Stimulated activated effector memory CD8-positive, alpha-beta T cell treated with anti-CD3 and anti-CD28 coated beads, Interleukin-12 subunit alpha, Interleukin-12 subunit beta, amount 100 ng/mL, for 72 hours (primary cell): ENCODE results near the gene LAMC3.
"Not testable (repeated sequence)": the region's sequence is repeated elsewhere in the genome, so short reads cannot be mapped to it uniquely, and the experiment has no call there.

ENCODE experiments used
- ATAC-seq: fragments of 150-1000 bp; cut with Tn5 transposase; 2 replicates; pipeline ENCODE4 v1.10.0; 2021
- DNase-seq, 2 donors: peaks; one replicate each; pipeline ENCODE4 v3.0.0; 2021 to 2022; ENCODE audit warnings: low spot score in 2 of 2
- H3K27ac Mint-ChIP-seq: one replicate; pipeline ENCODE4 v1.8.0; 2022; ENCODE audit warnings: mild to moderate bottlenecking, mixed read lengths
- H3K36me3 Mint-ChIP-seq: one replicate; pipeline ENCODE4 v1.8.0; 2022; ENCODE audit warnings: mild to moderate bottlenecking, mixed read lengths
- H3K4me1 Mint-ChIP-seq: one replicate; pipeline ENCODE4 v1.8.0; 2022; ENCODE audit warnings: mixed read lengths
- H3K4me3 Mint-ChIP-seq: one replicate; pipeline ENCODE4 v1.8.0; 2022; ENCODE audit warnings: mild to moderate bottlenecking, mixed read lengths
- H3K9me3 Mint-ChIP-seq: one replicate; pipeline ENCODE4 v1.8.0; 2022; ENCODE audit warnings: mixed read lengths

The LAMC3 gene

DNA sequence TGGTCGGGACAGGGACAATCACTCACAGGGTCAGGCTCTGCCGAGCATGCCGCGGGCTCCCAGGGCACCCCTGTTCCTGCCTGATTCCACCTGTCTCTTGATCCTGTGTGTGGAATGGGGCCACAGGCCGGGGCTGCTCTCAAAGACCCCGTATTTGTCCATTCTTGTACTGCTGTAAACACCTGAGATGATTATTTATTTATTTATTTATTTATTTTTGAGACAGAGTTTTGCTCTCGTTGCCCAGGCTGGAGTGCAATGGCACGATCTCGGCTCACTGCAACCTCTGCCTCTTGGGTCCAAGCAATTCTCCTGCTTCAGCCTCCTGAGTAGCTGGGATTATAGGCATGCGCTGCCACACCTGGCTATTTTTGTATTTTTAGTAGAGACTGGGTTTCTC lies 25.8 kb downstream of the LAMC3 start:
- H3K4me3 Mint-ChIP-seq, H3K27ac Mint-ChIP-seq, H3K36me3 Mint-ChIP-seq, DNase-seq, H3K9me3 Mint-ChIP-seq, H3K4me1 Mint-ChIP-seq, ATAC-seq: not testable (repeated sequence)

GRCh38 chr9:131035548-131035947 lies 26.6 kb downstream of the LAMC3 start:
- Mint-ChIP-seq H3K36me3 (peaks cover 4% of the 10 kb centered on the region), H3K4me1 (no peaks in the 10 kb centered on the region), H3K27ac (no peak overlapping the region), H3K4me3 (no peak overlapping the region), H3K9me3 (no peaks in the 10 kb centered on the region)
- ATAC-seq = no peak
- DNase-seq = no peak

GRCh38 chr9:131036071-131036470 lies 27.1 kb downstream of the LAMC3 start:
- no peak for ATAC-seq
- Mint-ChIP-seq H3K4me3 (no peak overlapping the region), H3K9me3 (no peaks in the 10 kb centered on the region), H3K27ac (no peak overlapping the region), H3K36me3 (peaks cover 4% of the 10 kb centered on the region), H3K4me1 (no peaks in the 10 kb centered on the region)
- DNase-seq = no peak

GRCh38 chr9:131036529-131037334 lies 27.8 kb downstream of the LAMC3 start:
- H3K27ac Mint-ChIP-seq = no peak overlapping the region

GRCh38 chr9:131037335-131038255 lies 28.6 kb downstream of the LAMC3 start:
- H3K27ac Mint-ChIP-seq = no peak overlapping the region
- no peaks in the 10 kb centered on the region for H3K4me1 Mint-ChIP-seq
- DNase-seq (no peak), ATAC-seq (no peak)
- H3K36me3 Mint-ChIP-seq = peaks cover 4% of the 10 kb centered on the region
- H3K9me3 Mint-ChIP-seq = no peaks in the 10 kb centered on the region
- H3K4me3 Mint-ChIP-seq = no peak overlapping the region

More at GRCh38 chr9:131036529-131037334, 27.8 kb downstream of the LAMC3 start:
- ATAC-seq (no peak), DNase-seq (no peak)
- no peak overlapping the region for H3K4me3 Mint-ChIP-seq
- H3K4me1 Mint-ChIP-seq = no peaks in the 10 kb centered on the region
- peaks cover 4% of the 10 kb centered on the region for H3K36me3 Mint-ChIP-seq
- no peaks in the 10 kb centered on the region for H3K9me3 Mint-ChIP-seq

GRCh38 chr9:131038256-131039128 lies 29.5 kb downstream of the LAMC3 start:
- ATAC-seq = no peak
- Mint-ChIP-seq H3K4me1 (no peaks in the 10 kb centered on the region), H3K4me3 (no peak overlapping the region), H3K36me3 (peaks cover 4% of the 10 kb centered on the region), H3K9me3 (no peaks in the 10 kb centered on the region), H3K27ac (no peak overlapping the region)
- DNase-seq = no peak

DNA sequence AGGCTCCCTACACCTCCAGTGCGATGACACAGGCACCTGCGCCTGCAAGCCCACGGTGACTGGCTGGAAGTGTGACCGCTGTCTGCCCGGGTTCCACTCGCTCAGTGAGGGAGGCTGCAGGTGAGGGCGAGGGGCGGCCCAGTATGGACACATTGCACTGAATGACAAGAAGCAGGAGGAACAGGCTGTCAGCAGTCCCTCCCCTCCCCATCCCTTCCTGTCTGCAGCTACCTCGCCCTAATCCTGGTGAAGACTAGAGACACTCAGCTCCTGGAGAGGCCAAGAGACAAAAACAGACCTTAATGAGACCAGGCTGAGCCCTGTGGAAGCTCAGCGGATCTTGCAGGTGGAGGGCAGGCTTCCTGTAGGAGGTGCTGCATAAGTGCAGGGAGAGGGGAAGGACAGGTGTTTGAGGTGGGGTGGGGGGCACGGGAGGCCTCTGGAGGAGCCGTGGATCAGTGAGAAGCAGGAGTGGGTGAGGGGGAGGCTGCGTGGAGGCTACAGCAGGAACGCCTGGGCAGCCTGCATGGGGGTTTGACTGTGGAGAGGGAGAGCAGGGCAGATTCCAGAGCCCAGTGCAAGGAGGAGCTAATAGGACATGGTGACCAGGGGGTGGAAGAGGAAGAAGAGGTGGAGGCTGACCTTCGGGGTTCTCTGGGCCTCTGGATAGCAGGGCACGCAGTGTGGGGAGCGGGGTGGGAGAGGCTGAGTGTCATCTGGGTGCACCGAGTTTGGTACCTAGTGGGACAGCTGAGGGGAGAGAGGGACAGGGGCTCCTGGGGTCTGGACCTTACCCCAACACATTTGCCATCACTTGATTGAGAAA lies 30.4 kb downstream of the LAMC3 start:
- Mint-ChIP-seq H3K9me3 (no peaks in the 10 kb centered on the region), H3K36me3 (peaks cover 4% of the 10 kb centered on the region), H3K4me1 (no peaks in the 10 kb centered on the region), H3K4me3 (no peak overlapping the region), H3K27ac (no peak overlapping the region)
- DNase-seq = no peak
- ATAC-seq = no peak

GRCh38 chr9:131042666-131043065 lies 33.7 kb downstream of the LAMC3 start:
- Mint-ChIP-seq H3K36me3 (peaks cover 4% of the 10 kb centered on the region), H3K4me3 (no peak overlapping the region), H3K27ac (no peak overlapping the region), H3K4me1 (no peaks in the 10 kb centered on the region), H3K9me3 (no peaks in the 10 kb centered on the region)
- no peak for DNase-seq
- ATAC-seq = no peak

DNA sequence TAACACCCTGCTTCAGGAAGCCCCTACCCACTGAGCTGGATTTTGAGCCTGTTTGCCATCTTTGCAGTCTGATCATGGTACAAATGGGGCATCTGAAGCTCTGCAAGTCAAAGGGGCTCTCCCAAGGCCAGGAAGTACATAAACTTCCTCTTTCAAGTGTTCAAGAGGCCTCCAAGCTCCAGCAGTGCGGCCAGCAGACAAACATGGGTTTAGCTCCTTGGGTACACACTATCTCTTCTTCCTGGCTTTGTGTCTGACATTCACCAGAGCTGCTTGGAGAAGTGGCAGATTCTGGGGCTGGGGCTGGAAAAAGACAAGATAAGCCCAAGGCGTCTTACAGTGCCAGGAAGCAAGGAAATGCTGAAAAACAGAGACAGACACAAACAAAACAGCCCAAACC lies 34.1 kb downstream of the LAMC3 start:
- Mint-ChIP-seq H3K4me1 (no peaks in the 10 kb centered on the region), H3K9me3 (no peaks in the 10 kb centered on the region), H3K4me3 (no peak overlapping the region), H3K36me3 (peaks cover 4% of the 10 kb centered on the region), H3K27ac (no peak overlapping the region)
- DNase-seq (no peak), ATAC-seq (no peak)

DNA sequence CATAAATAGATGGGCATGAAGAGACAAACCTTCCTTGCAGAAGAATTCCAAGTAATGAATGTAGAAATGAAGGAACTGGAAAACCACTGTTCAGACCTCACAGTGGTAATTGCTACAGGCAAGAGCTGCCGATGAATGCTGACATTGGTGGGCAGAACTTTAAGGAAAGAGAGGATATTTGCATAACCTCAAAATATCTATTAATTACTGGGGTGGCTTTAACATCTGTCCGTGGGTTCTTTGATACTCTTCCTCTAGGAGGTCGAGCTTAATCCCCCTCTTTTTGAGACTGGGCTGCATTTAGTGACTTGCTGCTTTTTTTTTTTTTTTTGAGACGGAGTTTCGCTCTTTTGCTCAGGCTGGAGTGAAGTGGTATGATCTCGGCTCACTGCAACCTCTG lies 34.7 kb downstream of the LAMC3 start:
- DNase-seq (no peak), ATAC-seq (no peak)
- no peaks in the 10 kb centered on the region for H3K9me3 Mint-ChIP-seq
- H3K36me3 Mint-ChIP-seq = peaks cover 4% of the 10 kb centered on the region
- H3K4me3 Mint-ChIP-seq = no peak overlapping the region
- no peaks in the 10 kb centered on the region for H3K4me1 Mint-ChIP-seq
- H3K27ac Mint-ChIP-seq = no peak overlapping the region

GRCh38 chr9:131045300-131046092 lies 36.5 kb downstream of the LAMC3 start:
- Mint-ChIP-seq H3K4me3 (no peak overlapping the region), H3K36me3 (no peaks in the 10 kb centered on the region), H3K4me1 (no peaks in the 10 kb centered on the region), H3K27ac (no peak overlapping the region), H3K9me3 (no peaks in the 10 kb centered on the region)
- DNase-seq (no peak), ATAC-seq (no peak)

DNA sequence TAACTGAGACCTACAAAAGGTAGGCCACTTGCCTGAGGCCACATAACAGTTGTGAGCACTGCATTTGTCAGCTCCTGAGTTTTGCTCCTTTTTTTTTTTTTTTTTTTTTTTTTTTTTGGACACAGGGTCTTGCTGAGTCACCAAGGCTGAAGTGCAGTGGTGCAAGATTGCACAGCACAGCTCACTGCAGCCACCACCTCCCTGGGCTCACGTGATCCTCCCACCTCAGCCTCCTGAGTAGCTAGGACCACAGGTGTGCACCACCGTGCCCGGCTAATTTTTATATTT lies 37.1 kb downstream of the LAMC3 start:
- no peak for ATAC-seq
- no peak for DNase-seq
- H3K27ac Mint-ChIP-seq = no peak overlapping the region
- no peak overlapping the region for H3K4me3 Mint-ChIP-seq
- H3K9me3 Mint-ChIP-seq = no peaks in the 10 kb centered on the region
- H3K36me3 Mint-ChIP-seq = no peaks in the 10 kb centered on the region
- no peaks in the 10 kb centered on the region for H3K4me1 Mint-ChIP-seq

DNA sequence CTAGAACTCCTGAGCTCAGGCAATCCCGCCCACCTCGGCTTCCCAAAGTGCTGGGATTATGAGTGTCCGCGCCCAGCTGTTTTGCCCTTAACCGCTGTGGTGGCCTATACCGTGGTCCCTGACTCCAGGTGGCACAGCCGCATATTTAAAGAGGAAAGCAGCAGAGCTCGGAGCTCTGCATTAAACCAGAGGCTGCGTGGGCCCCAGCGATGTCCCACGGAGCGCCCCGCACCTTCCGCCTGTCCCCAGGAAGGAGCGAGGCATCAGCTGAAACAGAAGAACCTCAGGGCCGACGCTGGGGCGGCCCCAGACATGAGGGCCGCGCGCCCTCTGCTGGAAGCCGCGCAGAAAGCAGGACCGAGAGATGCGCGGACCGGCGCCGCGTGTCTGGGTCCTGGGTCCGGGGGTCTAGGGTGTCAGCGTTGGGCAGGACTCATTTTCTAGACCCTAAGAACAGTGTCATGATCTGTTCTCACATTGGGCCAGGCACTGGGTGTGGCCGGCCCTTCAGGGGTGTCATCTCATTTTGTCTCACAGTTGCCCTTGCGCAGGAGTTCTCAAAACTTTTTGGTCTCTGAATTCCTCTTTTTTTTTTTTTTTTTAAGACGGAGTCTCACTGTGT lies 37.7 kb downstream of the LAMC3 start:
- Mint-ChIP-seq H3K36me3 (no peaks in the 10 kb centered on the region), H3K9me3 (no peaks in the 10 kb centered on the region), H3K4me1 (no peaks in the 10 kb centered on the region), H3K27ac (no peak overlapping the region), H3K4me3 (no peak overlapping the region)
- peak; percentile 68 to 85 for DNase-seq
- peak; percentile 86 for ATAC-seq

DNA sequence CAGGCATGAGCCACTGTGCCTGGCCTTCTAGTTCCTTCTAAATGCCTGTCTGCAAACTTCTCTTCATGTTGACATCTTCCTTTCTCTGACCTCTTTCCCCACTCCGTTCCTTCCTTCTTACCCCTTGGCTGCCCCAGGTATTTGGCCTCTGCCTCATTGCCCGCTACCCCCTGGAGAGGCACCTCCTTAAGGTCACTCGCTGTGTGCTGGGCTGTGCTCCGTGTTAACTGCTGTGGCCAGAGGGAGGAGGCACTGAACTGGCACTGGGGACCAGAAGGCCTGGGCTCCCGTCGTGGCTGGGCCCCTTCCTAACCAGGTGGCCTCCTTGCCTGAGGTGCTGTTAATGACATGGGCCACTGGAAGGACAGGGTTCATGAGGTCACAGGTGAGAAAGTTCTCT lies 39.4 kb downstream of the LAMC3 start:
- Mint-ChIP-seq H3K36me3 (no peaks in the 10 kb centered on the region), H3K9me3 (no peaks in the 10 kb centered on the region), H3K4me3 (no peak overlapping the region), H3K27ac (no peak overlapping the region), H3K4me1 (no peaks in the 10 kb centered on the region)
- DNase-seq (no peak), ATAC-seq (no peak)
